Activated B cell treated with CpG ODN at 0.5 μM for 24 hours (primary cell): Measurements from ENCODE around the gene TMEM270. TPM values are rescaled to one million over a fixed set of nuclear protein-coding genes. Genes with fewer than 3 reads are reported as not detected.

ENCODE experiments used
- ATAC-seq: fragments of 200-7000 bp; cut with Tn5 transposase; one replicate; pipeline ENCODE4 v1.10.0; 2021; ENCODE audit warnings: low read depth, mild to moderate bottlenecking, moderate library complexity
- CTCF ChIA-PET: fragments of 350-600 bp; sonication (Branson Sonifier 250); formaldehyde crosslinking; loops from one replicate; lab custom pipeline; 2021; ENCODE audit warnings: antibody characterized with exemption; lab: Charles Lee
- POLR2A ChIA-PET: fragments of 350-600 bp; sonication (Branson Sonifier 250); formaldehyde crosslinking; loops from one replicate; lab custom pipeline; 2021; ENCODE audit warnings: antibody characterized with exemption; lab: Charles Lee
- DNase-seq: peaks from one replicate; pipeline ENCODE4 v3.0.0; 2022
- H3K27ac Mint-ChIP-seq: one replicate; pipeline ENCODE4 v1.8.0; 2020; ENCODE audit warnings: mixed read lengths
- H3K27me3 Mint-ChIP-seq: one replicate; pipeline ENCODE4 v1.8.0; 2021; ENCODE audit warnings: mixed read lengths
- H3K36me3 Mint-ChIP-seq: one replicate; pipeline ENCODE4 v1.8.0; 2021; ENCODE audit warnings: low read depth, mixed read lengths
- H3K4me1 Mint-ChIP-seq: one replicate; pipeline ENCODE4 v1.8.0; 2021; ENCODE audit warnings: mixed read lengths
- H3K4me3 Mint-ChIP-seq: one replicate; pipeline ENCODE4 v1.8.0; 2020; ENCODE audit warnings: mild to moderate bottlenecking, mixed read lengths
- H3K9me3 Mint-ChIP-seq: one replicate; pipeline ENCODE4 v1.8.0; 2020; ENCODE audit warnings: mixed read lengths
- CTCF ChIP-seq: fragments of 200-600 bp; IDR thresholded peaks from one replicate; pipeline ENCODE4 v1.8.0; 2022; ENCODE audit warnings: antibody characterized with exemption, mild to moderate bottlenecking
- intact Hi-C: fragments of 100-400 bp; cut with micrococcal nuclease; formaldehyde crosslinking; loops from one replicate; pipeline ENCODE4 v1.15.1; 2024
- total RNA-seq: library from RNA; stranded (reverse); gene quantifications from 2 replicates; pipeline ENCODE4 v1.2.3, GENCODE V29; 2022

Gene TMEM270
- total RNA-seq, 1 donor from 2014 or later, result not detected

GRCh38 chr7:73904219-73905137 is 43.5 kb downstream of the TMEM270 start:
- Mint-ChIP-seq H3K27me3 (peaks cover 3% of the 10 kb centered on the region), H3K27ac (no peak overlapping the region), H3K9me3 (no peaks in the 10 kb centered on the region), H3K4me3 (no peak overlapping the region), H3K4me1 (peaks cover 11% of the 10 kb centered on the region), H3K36me3 (no peaks in the 10 kb centered on the region)
- DNase-seq (no peak), ATAC-seq (no peak)
- ChIA-PET POLR2A (no interaction called here), CTCF (no interaction called here)
- intact Hi-C loops, result no loop called here
- TF ChIP-seq CTCF, result no peak

DNA sequence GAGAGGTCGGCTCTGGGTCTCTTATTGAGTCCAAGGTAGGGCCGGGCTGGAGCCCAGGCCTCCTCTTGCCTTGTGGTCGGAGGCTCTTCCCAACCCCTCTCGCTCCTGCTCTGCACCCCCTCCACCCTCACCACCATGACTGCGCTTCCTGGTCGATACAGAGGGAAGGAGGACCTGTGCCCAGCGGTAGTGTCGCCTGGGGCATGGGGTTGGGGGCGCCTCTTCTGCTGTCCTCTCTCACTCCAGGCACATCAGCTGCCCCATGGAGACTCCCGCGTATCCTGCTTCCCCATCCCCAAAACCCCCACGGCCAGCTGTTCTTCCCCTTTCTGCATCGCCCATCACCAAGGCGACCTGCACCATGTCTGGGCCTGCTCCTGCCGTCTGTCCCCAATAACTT is 44.4 kb downstream of the TMEM270 start:
- H3K36me3 Mint-ChIP-seq, result no peaks in the 10 kb centered on the region
- no peak overlapping the region for H3K4me3 Mint-ChIP-seq

GRCh38 chr7:73906874-73907273 is 45.9 kb downstream of the TMEM270 start:
- intact Hi-C loops, result no loop called here
- Mint-ChIP-seq H3K9me3 (no peaks in the 10 kb centered on the region), H3K27me3 (peaks cover 3% of the 10 kb centered on the region), H3K4me3 (no peak overlapping the region), H3K27ac (no peak overlapping the region), H3K4me1 (peaks cover 11% of the 10 kb centered on the region), H3K36me3 (no peaks in the 10 kb centered on the region)
- ATAC-seq (no peak), DNase-seq (peak; percentile 4)
- TF ChIP-seq CTCF, result no peak
- POLR2A ChIA-PET, result no interaction called here
- CTCF ChIA-PET, result no interaction called here

More for the DNA sequence above, 44.4 kb downstream of the TMEM270 start:
- Mint-ChIP-seq H3K27ac (no peak overlapping the region), H3K9me3 (no peaks in the 10 kb centered on the region), H3K4me1 (peaks cover 11% of the 10 kb centered on the region), H3K27me3 (peaks cover 3% of the 10 kb centered on the region)
- ChIA-PET POLR2A (no interaction called here), CTCF (no interaction called here)
- intact Hi-C loops, result no loop called here
- ATAC-seq (no peak), DNase-seq (no peak)
- no peak for TF ChIP-seq CTCF

- Mint-ChIP-seq H3K9me3 (no peaks in the 10 kb centered on the region), H3K4me1 (peaks cover 11% of the 10 kb centered on the region), H3K27ac (no peak overlapping the region), H3K27me3 (peaks cover 3% of the 10 kb centered on the region), H3K4me3 (no peak overlapping the region), H3K36me3 (no peaks in the 10 kb centered on the region)
- no peak for TF ChIP-seq CTCF
- ATAC-seq (no peak), DNase-seq (peak; percentile 7)
- intact Hi-C loops, result no loop called here
- CTCF ChIA-PET, result no interaction called here
- POLR2A ChIA-PET, result no interaction called here
These were observed 46.7 kb downstream of the TMEM270 start for GRCh38 chr7:73907554-73908122.

- Mint-ChIP-seq H3K9me3 (no peaks in the 10 kb centered on the region), H3K4me3 (no peak overlapping the region), H3K4me1 (peaks cover 11% of the 10 kb centered on the region), H3K27me3 (peaks cover 3% of the 10 kb centered on the region), H3K36me3 (no peaks in the 10 kb centered on the region), H3K27ac (no peak overlapping the region)
- no peak for TF ChIP-seq CTCF
- ChIA-PET CTCF (no interaction called here), POLR2A (no interaction called here)
- DNase-seq (peak; percentile 5), ATAC-seq (no peak)
- intact Hi-C loops, result no loop called here
These were observed 47.2 kb downstream of the TMEM270 start for GRCh38 chr7:73908123-73908611.
